ENCODE measurements around the gene NFIC.
A peak's percentile ranks its signal among the peaks of the same experiment; 100 is the strongest.

The NFIC gene

GRCh38 chr19:3455393-3455955 is 89.1 kb downstream of the NFIC start:
- DNase-seq, result no peak

DNA sequence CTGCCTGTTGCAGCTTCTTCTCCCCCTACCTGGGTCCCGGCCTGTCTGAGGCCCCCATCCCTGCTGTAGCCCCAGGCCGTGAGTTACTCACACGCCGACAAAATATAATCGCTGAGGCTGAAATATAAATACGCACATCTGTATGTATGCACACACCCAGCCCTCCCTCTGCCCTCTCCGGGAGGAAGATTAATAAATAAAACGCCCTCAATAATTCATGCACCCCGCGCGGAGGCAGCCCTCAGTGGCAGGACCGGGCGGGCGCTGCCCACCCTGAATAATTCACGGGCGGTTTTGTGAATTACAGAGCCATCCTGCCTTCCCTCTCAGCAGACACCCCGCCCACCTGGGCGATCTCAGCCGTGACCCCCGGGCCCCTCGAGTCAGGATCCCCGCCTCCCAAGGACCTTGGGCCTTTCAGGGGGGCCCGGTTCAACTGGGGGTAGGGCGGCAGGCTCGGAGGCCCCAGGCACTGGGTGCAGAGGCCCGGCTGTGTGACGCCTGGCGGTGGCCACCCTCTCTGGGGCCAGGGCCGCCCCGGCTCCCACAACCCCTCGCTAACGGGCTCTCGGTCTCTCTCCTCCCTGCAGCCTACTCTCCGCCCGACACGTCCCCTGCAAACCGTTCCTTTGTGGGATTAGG is 89.7 kb downstream of the NFIC start:
- no peak for DNase-seq

GRCh38 chr19:3456925-3457527 is 90.6 kb downstream of the NFIC start:
- DNase-seq, result no peak

- no peak for DNase-seq
Measured at GRCh38 chr19:3457528-3458228, 91.3 kb downstream of the NFIC start.

- DNase-seq, result no peak
Measured at GRCh38 chr19:3458229-3459088, 92.1 kb downstream of the NFIC start.

DNA sequence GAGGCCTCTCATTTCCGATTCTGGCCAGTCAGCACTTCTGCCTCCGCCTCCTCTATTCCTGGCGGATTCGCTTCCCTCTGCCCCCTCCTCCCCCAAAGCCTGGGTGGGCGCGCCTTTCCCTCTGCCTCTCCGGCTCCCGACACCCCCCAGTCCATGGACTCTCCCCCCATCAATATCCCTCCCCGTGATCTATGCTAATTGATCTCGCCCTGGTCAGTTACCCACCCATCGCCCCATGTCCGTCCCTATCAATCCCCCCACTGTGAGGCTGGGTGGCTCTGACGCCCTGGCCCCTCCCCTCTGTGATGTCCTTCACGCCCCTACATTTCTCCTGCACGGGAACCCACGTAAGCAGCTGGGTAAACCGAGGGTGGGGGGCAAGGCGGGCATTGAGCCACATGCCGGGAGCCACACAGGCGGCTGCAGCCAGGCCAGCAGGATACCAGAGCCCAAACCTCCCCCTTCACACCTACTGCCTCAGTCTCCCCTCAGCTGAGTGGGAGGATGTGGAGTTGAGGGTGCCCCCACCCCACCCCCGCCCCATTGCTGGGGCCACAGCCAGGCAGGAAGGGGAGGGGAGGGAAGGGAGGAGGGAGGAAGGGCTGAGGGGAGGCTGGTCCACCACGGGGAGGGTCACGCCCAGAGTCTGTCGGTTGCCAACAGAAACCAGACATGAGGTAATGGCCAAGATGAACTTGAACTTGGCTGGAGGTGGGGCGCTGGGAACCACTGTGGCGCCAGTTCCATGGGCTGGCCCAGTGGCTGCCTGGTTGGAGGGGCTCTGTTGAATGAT is 92.9 kb downstream of the NFIC start:
- no peak for DNase-seq

- DNase-seq, result no peak
Measured at GRCh38 chr19:3459965-3460582, 93.7 kb downstream of the NFIC start.

GRCh38 chr19:3462991-3463713 is 96.8 kb downstream of the NFIC start:
- DNase-seq, result no peak

- no peak for DNase-seq
Measured at GRCh38 chr19:3463714-3464586, 97.6 kb downstream of the NFIC start.

DNA sequence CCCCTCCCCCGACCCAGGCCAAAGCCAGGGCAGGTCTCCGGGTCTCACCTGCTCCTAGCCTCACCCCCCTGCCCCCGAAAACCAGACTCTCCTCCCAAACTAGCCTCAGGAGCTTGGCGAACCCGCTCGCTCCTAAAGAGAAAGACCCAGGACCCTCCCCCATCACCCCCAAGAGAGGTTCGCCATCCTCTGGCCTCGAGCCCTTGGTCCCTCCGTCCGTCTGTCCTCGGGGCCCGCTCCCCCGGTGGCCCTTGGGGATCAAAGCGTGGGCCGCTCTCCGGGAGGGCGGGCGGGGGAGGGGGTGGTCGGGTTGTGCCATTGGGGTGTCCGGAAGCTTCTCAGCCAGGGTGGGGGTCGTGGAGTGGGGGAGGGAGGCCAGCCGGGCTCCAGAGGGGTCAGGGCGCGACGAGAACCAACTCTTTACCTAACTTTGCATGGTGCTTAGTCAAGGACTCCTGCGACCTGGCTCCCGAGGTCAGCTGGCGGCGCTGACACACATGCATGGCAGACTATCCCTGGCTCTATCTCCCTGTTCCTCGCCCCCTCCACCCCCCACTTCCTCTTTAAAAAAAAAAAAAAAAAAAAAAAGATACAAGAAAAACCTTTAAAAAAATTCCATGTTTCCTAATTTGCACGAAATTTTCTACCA is 98.3 kb downstream of the NFIC start:
- DNase-seq, result no peak

DNA sequence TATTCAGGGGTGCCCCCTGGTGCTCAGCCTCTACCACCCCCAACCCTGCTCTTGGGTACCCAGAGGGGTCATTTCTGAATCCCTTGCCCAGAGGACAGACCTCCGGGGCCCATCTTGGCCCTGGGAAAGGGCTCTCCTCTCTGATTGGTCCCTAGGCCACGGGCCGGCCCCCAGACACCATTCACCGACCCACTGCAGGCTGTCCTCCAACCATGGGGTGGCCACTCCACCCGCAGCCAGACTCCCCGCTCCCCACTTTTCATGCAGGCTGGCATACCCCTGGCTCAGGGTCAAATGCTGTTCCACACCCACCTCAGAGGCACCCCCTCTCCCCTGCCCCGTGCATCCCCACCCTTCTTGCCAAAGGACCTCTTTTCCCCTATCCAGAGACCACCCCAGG is 99.2 kb downstream of the NFIC start:
- no peak for DNase-seq

DNA sequence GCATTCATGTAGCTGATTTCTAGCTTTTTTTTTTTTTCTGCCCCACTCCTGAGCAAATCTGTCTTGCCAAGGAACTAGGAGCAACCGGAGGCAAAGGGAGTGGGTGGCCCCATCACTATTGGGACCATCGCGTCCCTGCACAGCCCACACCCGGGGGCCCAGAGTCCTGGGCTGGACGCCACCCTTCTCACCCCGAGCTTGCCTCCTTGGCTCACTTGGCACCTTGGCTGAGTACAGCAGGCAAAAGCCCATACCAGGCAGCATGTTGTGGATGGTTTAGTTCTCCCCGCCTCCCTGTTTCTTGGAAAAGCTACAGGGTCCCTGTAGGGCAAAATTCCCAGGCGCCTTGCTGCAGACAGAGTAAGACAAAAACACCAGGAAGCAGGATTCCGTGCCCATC is 100.3 kb downstream of the NFIC start:
- no peak for DNase-seq

DNA sequence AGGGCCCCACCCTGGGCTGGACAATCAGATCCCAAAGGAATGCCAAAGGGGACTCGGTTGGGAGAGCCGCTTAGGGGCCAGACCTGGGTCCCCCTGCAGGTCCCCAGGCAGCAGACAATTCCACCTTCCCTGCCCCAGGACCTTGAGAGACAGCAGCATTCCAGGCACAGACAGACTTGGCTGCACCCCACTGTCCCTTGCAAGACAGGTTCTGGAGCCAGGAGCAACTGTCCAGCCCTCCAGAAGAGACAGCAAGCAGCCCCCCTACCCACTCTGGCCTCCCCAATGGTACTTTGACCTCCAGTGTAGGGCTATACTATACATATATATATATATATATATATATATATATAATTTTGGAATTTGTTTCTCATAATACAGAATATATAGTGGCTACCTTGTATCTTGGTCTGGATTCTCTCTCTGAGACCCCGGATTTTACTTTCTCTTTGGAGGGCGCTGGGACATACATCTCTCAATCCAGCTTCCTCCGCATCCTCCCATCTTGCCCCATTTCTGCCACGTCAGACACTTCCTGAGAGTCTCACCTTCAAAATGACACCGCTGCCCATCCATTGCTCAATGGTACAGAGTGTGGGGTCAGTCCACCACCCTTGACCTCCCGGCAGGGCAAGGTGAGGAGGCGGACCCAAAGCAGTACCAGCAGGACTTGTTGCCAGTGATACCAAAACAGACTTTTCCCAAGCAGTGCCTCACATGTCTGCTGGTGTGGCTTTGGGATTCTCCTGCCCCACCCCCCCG is 101.2 kb downstream of the NFIC start:
- no peak for DNase-seq

DNA sequence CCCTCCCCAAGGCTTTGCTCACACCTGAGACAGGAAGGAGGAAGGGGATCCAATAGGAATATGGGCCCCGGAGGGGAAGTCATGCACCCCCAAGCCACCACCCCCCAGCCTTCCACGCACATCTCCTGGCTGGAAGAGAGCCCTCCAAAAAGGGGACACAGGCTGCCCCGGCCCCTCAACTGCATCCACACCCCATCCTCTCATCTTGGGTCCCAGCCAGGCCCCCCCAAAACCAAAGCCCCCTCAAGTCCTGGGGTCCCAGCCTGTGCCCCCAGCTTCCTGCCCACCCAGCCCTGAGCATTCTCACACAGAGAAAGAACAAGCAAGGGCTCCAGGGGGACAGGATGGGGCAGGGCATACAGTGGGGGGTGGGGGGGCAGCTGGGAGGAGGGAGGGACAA is 101.8 kb downstream of the NFIC start:
- no peak for DNase-seq

DNA sequence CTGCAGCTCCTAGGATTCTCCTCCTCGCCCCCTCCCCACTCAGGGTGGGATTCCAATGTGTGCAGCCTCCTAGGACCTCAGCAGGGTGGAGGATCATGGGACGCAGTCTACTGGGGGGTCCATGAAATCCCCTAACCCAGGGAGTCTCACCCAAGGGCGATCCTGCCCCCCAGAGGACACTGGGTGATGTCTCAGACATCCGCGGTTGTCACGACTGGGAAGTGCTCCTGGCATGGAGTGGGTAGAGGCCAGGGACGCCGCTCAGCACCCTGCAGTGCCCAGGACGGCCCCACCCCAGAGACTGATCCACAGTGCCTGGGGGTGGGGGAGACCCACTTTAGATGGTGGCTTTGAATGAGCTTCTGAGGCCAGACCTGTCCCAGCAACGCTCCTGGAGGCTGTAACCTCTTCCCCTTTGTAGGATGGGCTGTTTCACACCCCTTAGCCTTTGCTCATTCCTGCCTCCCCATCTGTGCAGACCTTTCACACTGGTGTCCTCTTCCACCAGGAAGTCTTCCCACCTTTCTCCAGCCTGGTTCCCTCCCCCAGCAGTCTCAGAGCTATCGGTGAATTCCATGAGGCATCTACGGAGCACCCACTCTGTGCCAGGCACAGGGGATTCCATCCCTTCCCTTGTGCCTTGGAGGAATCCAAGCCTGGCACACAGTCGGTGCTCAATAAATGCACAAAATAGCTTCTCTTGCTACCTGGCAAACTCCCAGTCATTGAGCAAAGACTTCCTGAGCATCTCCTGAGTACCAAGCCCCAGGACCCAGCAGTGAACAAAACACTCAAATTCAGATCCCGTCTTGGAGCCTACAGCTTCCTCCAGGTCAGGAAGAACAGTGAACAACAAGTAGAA is 103.5 kb downstream of the NFIC start:
- no peak for DNase-seq

DNA sequence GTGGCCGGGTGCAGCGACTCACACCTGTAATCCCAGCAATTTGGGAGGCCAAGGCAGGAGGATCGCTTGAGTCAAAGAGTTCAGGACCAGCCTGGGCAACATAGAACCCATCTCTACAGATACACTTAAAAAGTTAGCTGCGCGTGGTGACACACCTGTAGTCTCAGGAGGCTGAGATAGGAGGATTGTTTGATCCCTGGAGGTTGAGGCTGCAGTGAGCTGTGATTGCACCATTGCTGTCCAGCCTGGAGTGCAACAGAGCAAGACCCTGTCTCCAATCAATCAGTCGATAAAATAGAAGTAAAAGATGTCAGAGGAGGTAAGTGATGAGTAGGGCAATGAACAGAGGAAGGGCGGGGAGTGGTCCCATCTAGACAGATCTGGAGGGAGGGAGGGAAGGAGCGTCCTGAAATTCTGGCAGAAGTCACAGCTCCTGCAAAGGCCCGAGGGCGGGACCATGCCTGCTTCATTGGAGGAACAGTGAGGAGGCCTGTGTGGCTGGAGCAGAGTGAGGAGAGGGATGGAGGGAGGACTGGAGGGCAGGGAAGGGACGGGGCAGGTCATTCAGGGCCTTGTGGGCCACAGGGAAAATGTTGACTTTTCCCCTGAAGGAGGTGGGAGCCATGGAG is 104.2 kb downstream of the NFIC start:
- DNase-seq, result no peak

DNA sequence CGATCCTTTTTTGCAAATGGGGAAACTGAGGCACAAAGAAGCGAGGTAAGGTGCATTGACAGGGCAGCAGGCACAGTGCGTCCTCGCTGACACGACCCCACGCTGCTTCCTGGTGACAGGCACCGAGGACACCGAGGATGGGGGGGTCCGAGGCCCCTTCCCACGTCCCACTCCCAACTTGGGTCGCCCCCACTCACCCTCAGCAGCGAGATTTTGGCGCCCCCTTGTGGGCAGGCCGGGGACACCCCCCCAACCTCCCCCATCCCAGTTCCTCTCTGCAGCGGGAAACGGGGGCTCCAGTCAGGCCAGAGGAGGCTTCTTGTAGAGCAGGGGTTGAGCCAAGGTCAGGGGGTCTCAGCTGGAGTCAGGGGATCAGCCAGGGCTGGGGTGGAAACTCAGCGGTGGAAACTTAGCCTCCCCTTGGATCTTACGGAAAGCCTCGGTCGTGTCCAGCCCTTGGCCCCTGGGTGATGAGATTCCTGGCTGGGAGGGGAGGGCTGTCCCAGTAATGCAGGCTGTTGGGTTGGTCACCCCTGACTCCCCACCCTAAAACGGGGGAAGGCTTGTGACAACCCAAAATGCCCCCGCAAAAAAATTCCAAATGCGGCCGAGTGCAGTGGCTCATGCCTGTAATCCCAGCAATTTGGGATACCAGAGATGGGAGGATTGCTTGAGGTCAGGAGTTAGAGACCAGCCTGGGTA is 105.7 kb downstream of the NFIC start:
- DNase-seq, result peak; percentile 46
